K562 (cell line): ENCODE measurements around the gene NRARP. TPM values are rescaled to one million over a fixed set of nuclear protein-coding genes. Genes with fewer than 3 reads are reported as not detected.

ENCODE experiments used
- CBX2 ChIP-seq: fragments of 200-600 bp; sonication (generic); IDR thresholded peaks from one replicate; pipeline ENCODE4 v1.6.1; 2012; ENCODE audit warnings: mild to moderate bottlenecking, low read length, inconsistent platforms; ENCODE audit not compliant: insufficient read depth, poor library complexity, severe bottlenecking
- DIDO1 ChIP-seq: fragments of 450-650 bp; IDR thresholded peaks from 2 replicates; pipeline ENCODE4 v1.6.1; 2016; ENCODE audit warnings: low read depth, missing biosample characterization, missing genetic modification characterization
- EHMT2 ChIP-seq: fragments of 450-650 bp; IDR thresholded peaks from 2 replicates; pipeline ENCODE4 v1.6.1; 2018; ENCODE audit warnings: antibody characterized with exemption
- MEF2D ChIP-seq: conservative IDR thresholded peaks from 2 replicates; pipeline ENCODE4 v1.6.1; 2016; ENCODE audit warnings: low read depth, missing genetic modification characterization, missing compliant biosample characterization
- PCBP1 ChIP-seq: fragments of 200-400 bp; formaldehyde crosslinking; IDR thresholded peaks from 2 replicates; pipeline ENCODE4 v1.6.1; 2018; ENCODE audit warnings: mild to moderate bottlenecking, low read depth, low read length; ENCODE audit not compliant: poor library complexity, severe bottlenecking
- PTBP1 ChIP-seq: fragments of 200-400 bp; formaldehyde crosslinking; IDR thresholded peaks from 2 replicates; pipeline ENCODE4 v1.6.1; 2017; ENCODE audit warnings: low read depth, low read length
- ZNF133 ChIP-seq: fragments of 250-450 bp; sonication (Bioruptor Pico); IDR thresholded peaks from 2 replicates; pipeline ENCODE4 v1.4.0; 2020; ENCODE audit warnings: mild to moderate bottlenecking
- ZNF311 ChIP-seq: fragments of 250-450 bp; sonication (Bioruptor Pico); IDR thresholded peaks from 2 replicates; pipeline ENCODE4 v1.4.0; 2020; ENCODE audit warnings: mild to moderate bottlenecking, moderate library complexity
- polyA plus RNA-seq, 8 experiments: library from polyadenylated mRNA; depleted of rRNA in 4 of 8; stranded (reverse) in 5 of 8; unstranded in 3 of 8; fragments of >200 nt; fragmentation: Nextera tagmentation in 2 of 8; fragmentation: Illumina TruSeq in 1 of 8; extraction: Ambion mirVana in 2 of 8; extraction: Trizol in 1 of 8; gene quantifications; 2 replicates each; pipeline versions ENCODE4 v1.2.1 to v1.2.3, GENCODE V29; 2011 to 2014; ENCODE audit warnings: inconsistent platforms in 1 of 8, missing spikeins in 1 of 8
- total RNA-seq, 7 experiments: library from RNA; depleted of rRNA in 6 of 7; stranded (reverse); fragments of >200 nt in 6 of 7; fragmentation: Illumina TruSeq in 2 of 7; extraction: Trizol in 2 of 7; gene quantifications; 2 replicates each; pipeline versions ENCODE4 v1.2.1 to v1.2.3, GENCODE V29; 2011 to 2021; ENCODE audit warnings: low replicate concordance in 1 of 7
- TF ChIP-seq, protein P1 (sequence below): fragments of 450-650 bp; conservative IDR thresholded peaks from 2 replicates; pipeline ENCODE4 v1.6.1; 2016; ENCODE audit warnings: missing genetic modification characterization, low read depth, mild to moderate bottlenecking, missing compliant biosample characterization, moderate library complexity
- TF ChIP-seq, protein P2 (sequence below): sonication (generic); formaldehyde crosslinking; IDR thresholded peaks from 2 replicates; pipeline ENCODE4 v1.8.0; 2022; ENCODE audit warnings: missing genetic modification reagents, mild to moderate bottlenecking, moderate library complexity, borderline replicate concordance
- TF ChIP-seq, protein P3 (sequence below): sonication (generic); formaldehyde crosslinking; IDR thresholded peaks from 2 replicates; pipeline ENCODE4 v1.8.1; 2023; ENCODE audit warnings: mild to moderate bottlenecking, missing genetic modification reagents
- TF ChIP-seq, protein P4 (sequence below): sonication (generic); formaldehyde crosslinking; IDR thresholded peaks from 2 replicates; pipeline ENCODE4 v1.8.1; 2023; ENCODE audit warnings: missing genetic modification reagents, mild to moderate bottlenecking, borderline replicate concordance
- TF ChIP-seq, protein P5 (sequence below): fragments of 450-650 bp; IDR thresholded peaks from 2 replicates; pipeline ENCODE4 v1.7.0; 2016; ENCODE audit warnings: borderline replicate concordance

The NRARP gene
- total and polyA plus RNA-seq, 9 of the 15 experiments (the other 6 are each of a cell fraction or from before 2014, with no cell fraction given), result 2.0 to 24.5 (median 7.2) TPM; not detected in 2

DNA sequence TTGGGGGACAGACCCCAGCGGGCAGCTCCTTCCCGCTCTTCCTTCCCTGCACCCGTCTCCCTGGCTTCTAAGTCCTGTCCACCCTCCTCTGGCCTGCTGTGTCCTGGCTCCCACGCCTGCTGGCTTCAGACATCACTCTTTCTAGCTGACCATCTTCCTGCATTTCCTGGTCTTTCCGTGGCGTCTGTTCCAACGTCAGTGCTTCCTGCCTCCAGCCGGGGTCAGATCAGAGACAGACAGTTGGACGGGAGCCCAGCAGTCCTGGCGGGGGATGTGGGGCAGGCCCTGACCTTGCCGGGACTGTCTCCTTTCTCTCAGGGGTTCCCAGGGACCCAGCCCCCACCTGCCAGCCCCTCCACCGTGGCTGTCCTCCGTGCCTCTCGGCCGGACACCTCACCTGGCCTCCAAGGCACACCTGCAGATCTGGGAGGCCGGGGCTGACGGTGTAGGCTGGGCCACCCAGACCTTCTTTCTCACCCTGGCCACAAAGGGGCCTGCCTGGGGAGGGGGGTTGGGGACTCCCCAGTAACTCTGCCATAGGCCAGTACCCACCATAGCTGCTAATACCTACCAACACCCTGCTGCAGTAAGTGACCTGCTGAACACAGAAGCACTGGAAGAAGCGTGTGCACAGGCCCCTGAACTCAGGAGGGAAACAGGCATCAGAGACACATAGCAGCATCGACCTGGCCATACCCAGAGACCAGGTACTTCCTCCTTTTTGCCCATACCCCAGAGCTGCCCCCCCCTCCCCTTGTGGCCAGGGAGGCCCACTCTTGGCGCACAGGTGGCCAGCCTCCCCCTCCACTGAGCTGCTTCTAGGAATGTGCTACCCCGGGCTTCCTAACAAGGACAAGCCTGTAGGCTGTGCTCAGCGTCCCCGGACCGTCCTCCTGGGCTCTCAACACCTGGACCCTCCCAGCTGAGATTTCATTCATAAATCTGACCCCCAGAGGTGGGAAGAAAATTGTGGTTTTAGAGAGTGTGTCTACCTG is 5.1 kb downstream of the NRARP start (continued):
- TF ChIP-seq, protein P1, sequence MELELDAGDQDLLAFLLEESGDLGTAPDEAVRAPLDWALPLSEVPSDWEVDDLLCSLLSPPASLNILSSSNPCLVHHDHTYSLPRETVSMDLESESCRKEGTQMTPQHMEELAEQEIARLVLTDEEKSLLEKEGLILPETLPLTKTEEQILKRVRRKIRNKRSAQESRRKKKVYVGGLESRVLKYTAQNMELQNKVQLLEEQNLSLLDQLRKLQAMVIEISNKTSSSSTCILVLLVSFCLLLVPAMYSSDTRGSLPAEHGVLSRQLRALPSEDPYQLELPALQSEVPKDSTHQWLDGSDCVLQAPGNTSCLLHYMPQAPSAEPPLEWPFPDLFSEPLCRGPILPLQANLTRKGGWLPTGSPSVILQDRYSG (tag), result no peak
- TF ChIP-seq ZNF133 (CRISPR knock-in tag) (no peak), PCBP1 (no peak), DIDO1 (tag) (no peak), EHMT2 (no peak), PTBP1 (no peak), MEF2D (tag) (no peak), CBX2 (no peak), ZNF311 (CRISPR knock-in tag) (no peak)
- TF ChIP-seq, protein P2, sequence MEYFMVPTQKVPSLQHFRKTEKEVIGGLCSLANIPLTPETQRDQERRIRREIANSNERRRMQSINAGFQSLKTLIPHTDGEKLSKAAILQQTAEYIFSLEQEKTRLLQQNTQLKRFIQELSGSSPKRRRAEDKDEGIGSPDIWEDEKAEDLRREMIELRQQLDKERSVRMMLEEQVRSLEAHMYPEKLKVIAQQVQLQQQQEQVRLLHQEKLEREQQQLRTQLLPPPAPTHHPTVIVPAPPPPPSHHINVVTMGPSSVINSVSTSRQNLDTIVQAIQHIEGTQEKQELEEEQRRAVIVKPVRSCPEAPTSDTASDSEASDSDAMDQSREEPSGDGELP, result peak; percentile 13; the same call in 1 of the 2 replicates
- TF ChIP-seq, protein P3, sequence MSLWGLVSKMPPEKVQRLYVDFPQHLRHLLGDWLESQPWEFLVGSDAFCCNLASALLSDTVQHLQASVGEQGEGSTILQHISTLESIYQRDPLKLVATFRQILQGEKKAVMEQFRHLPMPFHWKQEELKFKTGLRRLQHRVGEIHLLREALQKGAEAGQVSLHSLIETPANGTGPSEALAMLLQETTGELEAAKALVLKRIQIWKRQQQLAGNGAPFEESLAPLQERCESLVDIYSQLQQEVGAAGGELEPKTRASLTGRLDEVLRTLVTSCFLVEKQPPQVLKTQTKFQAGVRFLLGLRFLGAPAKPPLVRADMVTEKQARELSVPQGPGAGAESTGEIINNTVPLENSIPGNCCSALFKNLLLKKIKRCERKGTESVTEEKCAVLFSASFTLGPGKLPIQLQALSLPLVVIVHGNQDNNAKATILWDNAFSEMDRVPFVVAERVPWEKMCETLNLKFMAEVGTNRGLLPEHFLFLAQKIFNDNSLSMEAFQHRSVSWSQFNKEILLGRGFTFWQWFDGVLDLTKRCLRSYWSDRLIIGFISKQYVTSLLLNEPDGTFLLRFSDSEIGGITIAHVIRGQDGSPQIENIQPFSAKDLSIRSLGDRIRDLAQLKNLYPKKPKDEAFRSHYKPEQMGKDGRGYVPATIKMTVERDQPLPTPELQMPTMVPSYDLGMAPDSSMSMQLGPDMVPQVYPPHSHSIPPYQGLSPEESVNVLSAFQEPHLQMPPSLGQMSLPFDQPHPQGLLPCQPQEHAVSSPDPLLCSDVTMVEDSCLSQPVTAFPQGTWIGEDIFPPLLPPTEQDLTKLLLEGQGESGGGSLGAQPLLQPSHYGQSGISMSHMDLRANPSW, result no peak
- TF ChIP-seq, protein P4, sequence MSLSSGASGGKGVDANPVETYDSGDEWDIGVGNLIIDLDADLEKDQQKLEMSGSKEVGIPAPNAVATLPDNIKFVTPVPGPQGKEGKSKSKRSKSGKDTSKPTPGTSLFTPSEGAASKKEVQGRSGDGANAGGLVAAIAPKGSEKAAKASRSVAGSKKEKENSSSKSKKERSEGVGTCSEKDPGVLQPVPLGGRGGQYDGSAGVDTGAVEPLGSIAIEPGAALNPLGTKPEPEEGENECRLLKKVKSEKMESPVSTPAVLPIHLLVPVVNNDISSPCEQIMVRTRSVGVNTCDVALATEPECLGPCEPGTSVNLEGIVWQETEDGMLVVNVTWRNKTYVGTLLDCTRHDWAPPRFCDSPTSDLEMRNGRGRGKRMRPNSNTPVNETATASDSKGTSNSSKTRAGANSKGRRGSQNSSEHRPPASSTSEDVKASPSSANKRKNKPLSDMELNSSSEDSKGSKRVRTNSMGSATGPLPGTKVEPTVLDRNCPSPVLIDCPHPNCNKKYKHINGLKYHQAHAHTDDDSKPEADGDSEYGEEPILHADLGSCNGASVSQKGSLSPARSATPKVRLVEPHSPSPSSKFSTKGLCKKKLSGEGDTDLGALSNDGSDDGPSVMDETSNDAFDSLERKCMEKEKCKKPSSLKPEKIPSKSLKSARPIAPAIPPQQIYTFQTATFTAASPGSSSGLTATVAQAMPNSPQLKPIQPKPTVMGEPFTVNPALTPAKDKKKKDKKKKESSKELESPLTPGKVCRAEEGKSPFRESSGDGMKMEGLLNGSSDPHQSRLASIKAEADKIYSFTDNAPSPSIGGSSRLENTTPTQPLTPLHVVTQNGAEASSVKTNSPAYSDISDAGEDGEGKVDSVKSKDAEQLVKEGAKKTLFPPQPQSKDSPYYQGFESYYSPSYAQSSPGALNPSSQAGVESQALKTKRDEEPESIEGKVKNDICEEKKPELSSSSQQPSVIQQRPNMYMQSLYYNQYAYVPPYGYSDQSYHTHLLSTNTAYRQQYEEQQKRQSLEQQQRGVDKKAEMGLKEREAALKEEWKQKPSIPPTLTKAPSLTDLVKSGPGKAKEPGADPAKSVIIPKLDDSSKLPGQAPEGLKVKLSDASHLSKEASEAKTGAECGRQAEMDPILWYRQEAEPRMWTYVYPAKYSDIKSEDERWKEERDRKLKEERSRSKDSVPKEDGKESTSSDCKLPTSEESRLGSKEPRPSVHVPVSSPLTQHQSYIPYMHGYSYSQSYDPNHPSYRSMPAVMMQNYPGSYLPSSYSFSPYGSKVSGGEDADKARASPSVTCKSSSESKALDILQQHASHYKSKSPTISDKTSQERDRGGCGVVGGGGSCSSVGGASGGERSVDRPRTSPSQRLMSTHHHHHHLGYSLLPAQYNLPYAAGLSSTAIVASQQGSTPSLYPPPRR (CRISPR knock-in tag), result no peak
- TF ChIP-seq, protein P5, sequence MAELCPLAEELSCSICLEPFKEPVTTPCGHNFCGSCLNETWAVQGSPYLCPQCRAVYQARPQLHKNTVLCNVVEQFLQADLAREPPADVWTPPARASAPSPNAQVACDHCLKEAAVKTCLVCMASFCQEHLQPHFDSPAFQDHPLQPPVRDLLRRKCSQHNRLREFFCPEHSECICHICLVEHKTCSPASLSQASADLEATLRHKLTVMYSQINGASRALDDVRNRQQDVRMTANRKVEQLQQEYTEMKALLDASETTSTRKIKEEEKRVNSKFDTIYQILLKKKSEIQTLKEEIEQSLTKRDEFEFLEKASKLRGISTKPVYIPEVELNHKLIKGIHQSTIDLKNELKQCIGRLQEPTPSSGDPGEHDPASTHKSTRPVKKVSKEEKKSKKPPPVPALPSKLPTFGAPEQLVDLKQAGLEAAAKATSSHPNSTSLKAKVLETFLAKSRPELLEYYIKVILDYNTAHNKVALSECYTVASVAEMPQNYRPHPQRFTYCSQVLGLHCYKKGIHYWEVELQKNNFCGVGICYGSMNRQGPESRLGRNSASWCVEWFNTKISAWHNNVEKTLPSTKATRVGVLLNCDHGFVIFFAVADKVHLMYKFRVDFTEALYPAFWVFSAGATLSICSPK, result no peak
